Duodenal mucosa (tissue), 2 donors: ENCODE measurements around the gene A2M.
A peak's percentile ranks its signal among the peaks of the same experiment; 100 is the strongest.

ENCODE experiments used
- H3K27ac ChIP-seq: one replicate; pipeline ENCODE4 v1.7.0; 2013; ENCODE audit warnings: low read depth, low read length
- H3K27me3 ChIP-seq, 2 donors: one replicate each; pipeline ENCODE4 v1.7.0; 2013; ENCODE audit warnings: low read length in 2 of 2, control low read depth in 1 of 2; ENCODE audit not compliant: insufficient read depth in 2 of 2, control insufficient read depth in 1 of 2
- H3K36me3 ChIP-seq, 2 donors: one replicate each; pipeline ENCODE4 v1.7.0; 2013; ENCODE audit warnings: low read length in 2 of 2, control low read depth in 1 of 2; ENCODE audit not compliant: insufficient read depth in 2 of 2, control insufficient read depth in 1 of 2
- H3K4me1 ChIP-seq, 2 donors: one replicate each; pipeline ENCODE4 v1.7.0; 2013; ENCODE audit warnings: low read length in 2 of 2, control low read depth in 1 of 2; ENCODE audit not compliant: insufficient read depth in 2 of 2, control insufficient read depth in 1 of 2
- H3K4me3 ChIP-seq, 2 donors: one replicate each; pipeline ENCODE4 v1.7.0; 2013; ENCODE audit warnings: low read length in 2 of 2, low read depth in 1 of 2
- H3K9ac ChIP-seq, 2 donors: one replicate each; pipeline ENCODE4 v1.7.0; 2013; ENCODE audit warnings: low read length in 2 of 2, low read depth in 1 of 2
- H3K9me3 ChIP-seq, 2 donors: one replicate each; pipeline ENCODE4 v1.7.0; 2013; ENCODE audit warnings: low read length in 2 of 2, control low read depth in 1 of 2; ENCODE audit not compliant: control insufficient read depth in 1 of 2

A2M gene

GRCh38 chr12:9065607-9065856 is 50.2 kb downstream of the A2M start:
- H3K27ac ChIP-seq, result no peak overlapping the region
- H3K4me3 ChIP-seq, result peak overlapping the region; percentile 62 to 78
- no peaks in the 10 kb centered on the region for H3K9me3 ChIP-seq
- H3K36me3 ChIP-seq, result no peaks in the 10 kb centered on the region
- H3K27me3 ChIP-seq, result no peaks in the 10 kb centered on the region
- peak overlapping the region; percentile 39 to 76 for H3K9ac ChIP-seq
- H3K4me1 ChIP-seq, result peaks cover 4 to 12% of the 10 kb centered on the region in 2 donors

DNA sequence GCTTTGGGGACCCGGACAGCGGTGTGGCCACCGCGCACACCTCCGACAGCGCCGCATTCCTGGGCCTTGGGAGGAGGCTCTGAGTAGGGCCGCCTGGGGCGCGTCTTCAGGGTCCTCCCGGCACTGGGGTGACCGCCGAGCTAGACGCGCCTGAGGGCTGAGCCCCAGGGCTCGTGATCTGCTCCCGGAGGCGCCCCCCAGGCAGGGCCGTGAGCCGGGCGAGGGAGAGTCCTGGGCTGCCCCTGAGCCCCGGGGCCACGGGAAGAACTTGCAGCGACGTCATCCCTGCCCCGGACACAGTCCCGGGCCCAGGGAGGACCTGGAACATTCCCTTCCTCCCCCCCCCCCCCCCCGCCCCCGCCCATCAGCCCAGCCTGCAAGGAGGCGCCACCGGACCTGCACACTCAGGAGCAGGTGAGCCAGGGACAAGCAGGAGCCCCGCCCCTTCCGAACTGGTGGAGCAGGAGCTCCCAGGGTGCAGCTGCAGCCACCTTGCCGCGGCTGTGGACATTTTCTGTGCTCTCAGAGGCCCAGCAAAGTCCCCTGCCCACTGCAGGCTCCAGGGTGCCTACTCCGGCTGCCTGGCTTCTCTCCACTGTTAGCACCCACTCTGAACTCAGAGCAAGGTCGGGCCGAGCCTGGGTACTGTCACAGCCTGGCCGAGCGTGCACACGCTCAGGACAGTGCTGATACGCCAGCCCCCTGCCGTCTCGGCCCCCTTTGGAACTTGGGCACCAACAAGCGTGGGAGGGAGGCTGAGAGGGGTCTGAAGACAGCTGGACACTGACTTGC is 50.7 kb downstream of the A2M start:
- peak overlapping the region; percentile 84 to 97 for H3K9ac ChIP-seq
- H3K27ac ChIP-seq, result peak overlapping the region; percentile 96
- no peaks in the 10 kb centered on the region for H3K36me3 ChIP-seq
- H3K27me3 ChIP-seq, result no peaks in the 10 kb centered on the region
- H3K9me3 ChIP-seq, result no peaks in the 10 kb centered on the region
- H3K4me1 ChIP-seq, result peaks cover 4 to 12% of the 10 kb centered on the region in 2 donors
- H3K4me3 ChIP-seq, result peak overlapping the region; percentile 78 to 79

DNA sequence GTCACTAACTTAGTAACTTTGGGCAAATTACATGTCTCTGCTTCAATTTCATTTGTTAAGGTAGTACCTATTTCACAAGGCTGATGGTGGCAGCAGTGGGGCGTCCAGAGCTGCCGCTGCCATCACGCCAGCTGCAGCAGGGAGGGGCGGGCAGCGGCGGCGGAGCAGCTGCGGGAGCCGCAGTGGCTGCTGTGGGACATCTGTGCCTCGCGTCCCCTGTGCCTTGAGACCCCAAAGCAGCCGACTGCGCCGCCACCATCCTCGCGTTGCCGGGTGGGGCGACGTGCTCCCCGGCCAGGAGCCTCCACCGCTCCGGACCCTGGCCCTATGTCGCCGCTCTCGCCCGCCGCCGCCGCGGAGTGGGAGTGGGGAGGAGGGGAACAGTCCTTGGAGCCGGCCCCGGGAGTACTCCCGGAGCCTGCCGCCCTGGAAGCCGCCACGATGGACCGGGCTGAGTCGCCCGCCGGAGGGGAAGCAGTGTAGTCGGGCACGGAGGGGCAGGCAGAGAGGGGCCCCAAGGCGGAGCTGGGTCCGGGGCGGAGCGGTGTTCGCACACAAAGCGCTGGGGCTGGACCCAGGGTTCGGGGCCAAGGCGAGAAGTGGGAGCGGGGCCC is 51.4 kb downstream of the A2M start:
- Histone ChIP-seq H3K36me3 (no peaks in the 10 kb centered on the region), H3K4me3 (peak overlapping the region; percentile 78 to 79), H3K27me3 (no peaks in the 10 kb centered on the region), H3K4me1 (peaks cover 4 to 12% of the 10 kb centered on the region in 2 donors), H3K27ac (peak overlapping the region; percentile 96), H3K9me3 (no peaks in the 10 kb centered on the region), H3K9ac (peak overlapping the region; percentile 84 to 97)

- Histone ChIP-seq H3K4me3 (no peak overlapping the region), H3K9ac (no peak overlapping the region), H3K27ac (no peak overlapping the region)
Observed at GRCh38 chr12:9052610-9053009, 63.1 kb downstream of the A2M start.

DNA sequence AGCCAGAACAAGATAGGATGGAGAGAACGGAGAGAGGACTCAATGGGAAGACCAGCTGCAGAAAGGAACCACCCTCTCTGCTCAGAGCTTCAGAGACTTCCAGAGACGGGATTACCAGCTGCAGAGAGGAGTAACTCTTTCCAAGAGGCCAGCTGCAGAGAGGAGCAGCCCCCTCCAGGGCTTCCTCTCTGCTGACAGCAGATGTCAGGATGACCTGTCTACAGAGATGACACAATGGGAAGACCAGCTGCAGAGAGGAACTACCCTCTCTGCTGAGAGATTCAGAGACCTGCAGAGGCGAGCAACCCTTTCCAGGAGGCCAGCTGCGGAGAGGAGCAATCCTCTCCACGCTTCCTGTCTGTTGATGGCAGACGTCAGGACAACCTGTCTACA is 64.6 kb downstream of the A2M start:
- no peaks in the 10 kb centered on the region for H3K36me3 ChIP-seq
- H3K4me3 ChIP-seq, result no peak overlapping the region
- no peak overlapping the region for H3K27ac ChIP-seq
- H3K27me3 ChIP-seq, result no peaks in the 10 kb centered on the region
- H3K4me1 ChIP-seq, result no peaks in the 10 kb centered on the region
- no peaks in the 10 kb centered on the region for H3K9me3 ChIP-seq
- no peak overlapping the region for H3K9ac ChIP-seq

More at GRCh38 chr12:9052610-9053009, 63.1 kb downstream of the A2M start:
- Histone ChIP-seq H3K4me1 (no peaks in the 10 kb centered on the region), H3K36me3 (no peaks in the 10 kb centered on the region), H3K9me3 (no peaks in the 10 kb centered on the region), H3K27me3 (no peaks in the 10 kb centered on the region)

GRCh38 chr12:9050521-9051157 is 65.1 kb downstream of the A2M start:
- Histone ChIP-seq H3K36me3 (no peaks in the 10 kb centered on the region), H3K4me1 (no peaks in the 10 kb centered on the region), H3K9ac (no peak overlapping the region), H3K27ac (no peak overlapping the region), H3K4me3 (no peak overlapping the region), H3K9me3 (no peaks in the 10 kb centered on the region), H3K27me3 (no peaks in the 10 kb centered on the region)

GRCh38 chr12:9049520-9050133 is 66.1 kb downstream of the A2M start:
- Histone ChIP-seq H3K27ac (no peak overlapping the region), H3K9me3 (no peaks in the 10 kb centered on the region), H3K27me3 (no peaks in the 10 kb centered on the region), H3K4me1 (no peaks in the 10 kb centered on the region), H3K9ac (no peak overlapping the region), H3K36me3 (no peaks in the 10 kb centered on the region), H3K4me3 (no peak overlapping the region)

GRCh38 chr12:9048930-9049329 is 66.8 kb downstream of the A2M start:
- no peaks in the 10 kb centered on the region for H3K4me1 ChIP-seq
- no peak overlapping the region for H3K27ac ChIP-seq

GRCh38 chr12:9047105-9047504 is 68.6 kb downstream of the A2M start:
- Histone ChIP-seq H3K4me1 (no peaks in the 10 kb centered on the region), H3K36me3 (no peaks in the 10 kb centered on the region), H3K4me3 (no peak overlapping the region), H3K9ac (no peak overlapping the region), H3K9me3 (no peaks in the 10 kb centered on the region), H3K27ac (no peak overlapping the region), H3K27me3 (no peaks in the 10 kb centered on the region)

More at GRCh38 chr12:9048930-9049329, 66.8 kb downstream of the A2M start:
- Histone ChIP-seq H3K36me3 (no peaks in the 10 kb centered on the region), H3K9ac (no peak overlapping the region), H3K27me3 (no peaks in the 10 kb centered on the region), H3K9me3 (no peaks in the 10 kb centered on the region), H3K4me3 (no peak overlapping the region)

- H3K27ac ChIP-seq, result no peak overlapping the region
- no peak overlapping the region for H3K4me3 ChIP-seq
- no peaks in the 10 kb centered on the region for H3K9me3 ChIP-seq
Observed at GRCh38 chr12:9043766-9044165, 72.0 kb downstream of the A2M start.

More at GRCh38 chr12:9043766-9044165, 72.0 kb downstream of the A2M start:
- H3K27me3 ChIP-seq, result no peaks in the 10 kb centered on the region
- H3K36me3 ChIP-seq, result no peaks in the 10 kb centered on the region
- no peaks in the 10 kb centered on the region for H3K4me1 ChIP-seq
- no peak overlapping the region for H3K9ac ChIP-seq
